Mucosa of gallbladder (tissue), 1 donor: ENCODE measurements around the gene TCFL5. TPM values are rescaled to one million over a fixed set of nuclear protein-coding genes. Genes with fewer than 3 reads are reported as not detected.

Source experiments
- DNase-seq: peaks from one replicate; pipeline ENCODE4 v3.0.0-alpha.2; 2020; ENCODE audit warnings: low spot score
- total RNA-seq: library from RNA; stranded (reverse); gene quantifications from one replicate; pipeline ENCODE4 v1.2.1, GENCODE V29; 2021
- donor health status: DM: no; HTN: no; CAD: no.

The TCFL5 gene
- total RNA-seq, 1 donor from 2014 or later, result 8.2 TPM

DNA sequence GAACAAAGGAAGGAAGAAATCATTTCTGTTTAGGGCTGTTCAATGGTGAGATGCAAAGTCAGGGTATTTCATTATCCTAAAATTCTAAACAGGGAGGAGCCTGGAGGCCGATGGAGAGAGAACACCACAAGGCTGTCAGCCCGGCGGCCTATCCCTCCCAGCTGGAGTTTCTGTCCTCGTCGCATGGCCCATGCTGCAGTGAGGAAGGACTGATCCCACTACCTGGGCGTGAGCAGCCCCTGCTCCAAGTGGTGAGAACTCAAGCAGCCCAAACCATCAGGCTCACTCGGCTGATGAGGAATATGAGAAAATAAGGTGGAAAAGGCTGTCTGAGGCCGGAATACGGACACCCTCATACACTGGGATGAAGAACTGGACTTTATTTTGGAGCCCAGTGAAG lies 33.9 kb upstream of the TCFL5 start:
- DNase-seq, result no peak

DNA sequence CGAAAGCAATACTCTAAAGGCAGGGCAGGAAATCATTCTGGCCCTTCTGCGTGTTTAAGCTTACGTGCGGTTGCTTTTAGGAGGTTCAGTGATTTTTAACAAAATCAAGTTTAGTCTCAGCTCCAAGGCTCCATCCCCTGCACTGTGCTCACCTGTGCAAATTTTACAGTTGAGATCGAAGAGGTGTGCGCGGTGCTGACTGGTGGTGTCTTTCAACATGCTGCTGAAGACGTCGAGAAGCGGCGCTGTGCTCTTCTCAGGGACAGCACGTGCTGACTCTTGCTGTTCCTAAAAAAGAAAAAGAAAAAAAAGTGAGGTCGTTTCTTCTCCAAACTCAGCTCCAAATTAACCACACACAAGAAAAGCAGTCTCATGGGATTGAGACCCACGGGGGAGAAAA lies 32.6 kb upstream of the TCFL5 start:
- DNase-seq, result no peak

- DNase-seq, result no peak
Observed at GRCh38 chr20:62893700-62894099, 32.1 kb upstream of the TCFL5 start.

GRCh38 chr20:62892348-62893304 lies 31.0 kb upstream of the TCFL5 start:
- DNase-seq, result no peak

DNA sequence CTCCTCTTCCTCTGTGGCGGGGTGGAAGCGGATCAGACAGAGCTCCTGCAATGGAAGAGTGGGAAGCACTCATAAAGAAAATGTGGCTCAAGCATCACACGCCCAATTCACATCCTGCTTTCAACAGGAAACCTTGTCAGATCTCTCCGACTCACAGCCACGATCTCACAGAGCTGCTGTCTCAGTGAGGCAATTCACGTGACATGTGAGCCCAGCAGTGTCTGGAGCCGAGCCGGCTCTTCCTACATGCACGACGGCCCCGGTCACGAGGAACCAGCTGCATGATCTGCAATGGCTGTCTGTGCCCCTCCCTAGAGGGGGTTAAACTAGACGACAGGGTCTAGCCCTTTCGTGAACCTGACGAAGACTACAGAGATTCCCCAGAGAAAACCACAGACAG lies 29.5 kb upstream of the TCFL5 start:
- DNase-seq, result no peak

DNA sequence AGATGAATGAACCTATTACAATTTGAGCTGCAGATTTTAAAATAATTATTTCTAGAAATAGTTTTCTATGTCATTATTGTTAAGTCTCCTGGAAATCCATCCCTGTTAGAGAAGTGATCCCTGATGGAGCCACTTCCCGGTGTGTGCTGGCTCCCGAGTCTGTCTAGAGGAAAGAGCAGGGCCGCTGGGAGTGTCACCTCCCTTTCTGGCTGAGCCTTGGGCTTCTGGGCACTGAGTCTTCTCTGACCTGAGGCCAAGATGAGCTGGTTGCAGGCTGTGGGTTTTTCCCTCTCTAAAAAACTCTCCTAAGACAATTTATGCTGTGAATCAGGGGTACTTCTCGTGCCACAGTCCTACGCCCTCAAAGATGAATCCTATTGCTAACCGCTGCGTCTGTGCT lies 28.8 kb upstream of the TCFL5 start:
- DNase-seq, result no peak

- DNase-seq, result no peak
Observed at GRCh38 chr20:62889871-62890270, 28.2 kb upstream of the TCFL5 start.

DNA sequence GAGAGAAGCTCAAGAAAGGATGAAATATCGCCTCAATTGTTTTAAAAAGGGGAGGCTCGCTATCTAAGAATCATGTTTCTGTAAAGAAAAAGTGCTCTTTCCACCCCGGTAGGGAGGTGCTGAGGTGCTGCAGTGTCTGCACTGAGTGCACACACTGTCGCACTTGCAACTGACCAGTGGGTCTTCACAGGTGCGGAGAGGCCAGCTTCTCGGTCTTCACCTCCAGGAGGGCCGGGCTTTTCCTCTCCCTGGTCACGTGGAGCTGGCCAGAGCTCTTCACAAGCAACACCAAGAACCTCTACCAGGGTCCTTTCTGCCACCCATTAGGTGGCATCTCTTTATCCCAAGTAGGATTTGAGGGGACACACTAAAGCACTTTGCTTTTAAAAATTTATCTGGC lies 27.8 kb upstream of the TCFL5 start:
- no peak for DNase-seq

DNA sequence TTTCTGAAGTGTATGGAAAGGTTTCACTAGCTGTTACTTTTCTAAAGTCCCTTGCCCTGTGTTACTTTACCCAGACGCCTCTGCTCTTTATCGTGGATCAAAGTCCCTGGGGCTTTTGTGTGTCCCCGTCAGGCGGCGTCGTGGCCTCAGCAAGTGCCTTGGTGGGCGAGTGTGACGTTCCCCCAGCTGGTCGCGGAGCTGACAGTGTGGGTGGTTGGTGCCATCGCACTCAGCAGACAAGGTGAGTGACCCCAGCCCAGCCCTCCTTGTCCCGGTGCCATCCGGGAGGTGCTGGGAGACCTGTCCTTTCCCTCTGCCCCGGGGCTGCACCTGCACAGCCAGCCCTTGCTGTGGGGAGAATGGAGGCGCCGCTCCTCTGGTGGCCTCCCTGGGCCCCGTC lies 27.3 kb upstream of the TCFL5 start:
- DNase-seq, result no peak

DNA sequence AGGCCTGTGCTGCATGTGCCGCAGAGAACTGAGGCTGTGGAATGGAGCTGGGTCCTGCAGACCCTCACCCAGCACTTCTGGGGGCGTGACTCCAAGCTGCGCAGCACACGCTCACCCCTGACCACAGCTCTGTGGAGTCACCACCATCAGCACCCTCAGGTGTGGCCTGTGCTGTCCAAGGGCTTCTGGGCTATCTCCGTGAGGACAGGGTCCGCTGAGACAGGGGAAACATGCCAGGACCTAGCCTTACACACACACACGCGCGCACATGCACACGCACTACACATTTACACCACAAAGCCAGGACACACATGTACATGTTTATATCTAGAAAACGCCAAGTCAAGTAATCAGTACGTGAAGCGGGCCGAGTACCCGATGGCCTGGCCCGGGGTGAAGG lies 26.8 kb upstream of the TCFL5 start:
- DNase-seq, result no peak

DNA sequence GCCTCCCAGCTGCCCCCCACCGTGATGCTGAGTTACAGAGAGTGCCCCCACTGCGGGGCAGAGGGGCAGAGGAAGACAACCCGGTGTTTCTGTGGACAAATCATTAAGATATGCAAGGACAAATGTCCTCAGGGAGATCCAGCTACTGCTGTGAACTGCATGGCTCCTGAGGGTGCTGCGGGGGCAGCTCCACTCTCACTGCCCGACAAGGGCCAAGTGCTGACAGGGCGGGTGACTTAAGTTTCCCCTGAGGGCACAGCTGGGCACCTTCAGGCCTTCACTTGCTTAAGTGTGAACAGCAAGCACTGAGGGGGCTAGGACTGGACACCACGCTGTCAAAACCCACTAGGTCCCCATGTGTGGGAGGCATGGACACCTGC lies 26.2 kb upstream of the TCFL5 start:
- DNase-seq, result no peak

GRCh38 chr20:62887152-62887859 lies 25.7 kb upstream of the TCFL5 start:
- peak; percentile 53 for DNase-seq

DNA sequence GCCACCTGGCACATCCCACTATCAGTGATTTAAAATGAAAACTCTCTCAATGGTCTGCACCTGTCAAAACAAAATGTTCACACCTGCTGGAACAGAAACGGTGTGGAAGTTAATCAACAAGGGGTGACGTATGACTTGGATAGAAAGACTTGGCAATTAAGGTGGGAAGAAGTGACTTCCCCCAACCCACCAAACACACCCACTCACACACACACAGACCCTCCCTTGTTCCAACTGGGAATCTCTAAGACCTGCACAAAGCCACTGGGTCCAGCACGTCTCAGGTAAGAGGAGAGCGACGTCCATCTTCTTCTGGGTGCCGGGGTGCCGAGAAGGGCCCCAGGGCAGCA lies 25.1 kb upstream of the TCFL5 start:
- DNase-seq, result no peak

DNA sequence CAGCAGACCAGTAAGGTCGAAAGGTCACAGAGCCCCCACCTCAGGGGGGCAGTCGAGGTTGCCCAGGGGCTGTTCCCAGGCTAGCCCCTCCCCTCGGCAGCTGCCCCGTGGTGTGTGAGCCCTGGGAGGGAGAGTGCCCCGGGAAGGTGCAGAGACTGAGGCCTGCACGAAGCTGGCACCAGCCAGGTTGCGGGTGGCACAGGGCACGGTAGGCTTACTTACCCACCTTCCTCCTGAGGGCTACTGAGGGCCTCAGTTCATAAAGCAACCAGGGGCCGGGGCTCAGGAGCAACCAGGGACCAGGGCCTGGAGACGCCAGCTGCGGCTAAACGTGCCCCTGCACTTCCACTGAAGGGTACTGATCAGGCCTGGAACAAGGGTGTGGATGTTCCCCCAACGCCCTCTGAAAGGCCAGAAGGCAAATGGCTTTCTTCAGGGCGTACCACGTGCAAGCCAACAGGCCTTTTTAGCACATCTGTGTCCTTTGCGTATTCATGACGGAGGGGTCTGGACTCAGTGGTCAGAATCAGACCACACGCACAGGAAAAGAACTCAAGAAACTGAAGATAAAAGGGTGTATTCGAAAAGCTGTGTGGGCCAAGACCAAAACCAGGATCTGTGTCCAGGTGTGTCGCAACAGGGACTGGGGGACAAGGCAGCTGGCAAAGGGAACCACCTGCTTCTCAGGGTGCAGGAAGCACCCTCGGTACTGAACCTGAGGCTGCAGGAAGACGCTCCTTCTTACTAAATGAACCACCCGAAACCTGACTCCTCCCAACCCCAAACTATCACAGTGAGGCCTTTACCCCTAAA lies 24.5 kb upstream of the TCFL5 start:
- no peak for DNase-seq

DNA sequence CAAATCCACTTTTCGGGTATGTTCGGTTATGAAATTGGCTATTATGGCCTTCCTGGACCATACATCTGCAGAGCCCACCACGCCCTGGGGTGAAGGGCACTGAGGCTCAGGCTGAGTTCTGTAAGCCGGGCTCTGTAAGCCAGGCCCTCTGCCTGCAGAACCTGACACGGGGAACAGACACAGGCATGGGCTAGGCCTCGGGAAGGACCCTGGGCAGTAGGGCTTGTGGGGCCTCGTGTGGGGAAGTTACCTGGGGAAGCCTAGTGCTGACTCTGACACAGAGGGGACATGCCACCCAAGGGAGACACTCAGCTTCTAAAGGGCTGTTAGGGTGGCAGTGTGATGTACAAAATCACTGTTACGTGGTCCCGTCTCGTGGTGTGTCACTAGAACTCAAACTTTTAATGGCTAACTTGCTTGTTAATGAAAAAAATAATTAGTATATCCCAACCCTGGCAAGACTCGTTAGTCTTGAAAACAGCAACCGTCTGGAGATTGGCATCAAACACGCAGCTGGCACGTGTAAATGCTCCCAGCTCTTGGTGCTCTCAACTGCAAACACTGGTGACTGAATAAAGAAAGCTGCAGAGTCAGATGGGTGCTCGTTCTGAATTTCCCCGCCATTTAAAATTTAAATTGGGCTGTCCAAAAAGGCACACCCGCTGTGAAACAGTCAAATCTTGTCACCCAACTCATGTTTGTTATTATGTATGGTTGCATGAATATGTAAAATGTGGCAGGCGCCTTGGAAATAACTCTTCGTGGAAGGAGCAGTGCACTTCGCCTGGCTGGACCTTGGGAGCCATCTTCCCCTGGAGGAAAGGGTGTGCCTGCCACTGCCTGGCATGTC lies 23.6 kb upstream of the TCFL5 start:
- DNase-seq, result no peak

DNA sequence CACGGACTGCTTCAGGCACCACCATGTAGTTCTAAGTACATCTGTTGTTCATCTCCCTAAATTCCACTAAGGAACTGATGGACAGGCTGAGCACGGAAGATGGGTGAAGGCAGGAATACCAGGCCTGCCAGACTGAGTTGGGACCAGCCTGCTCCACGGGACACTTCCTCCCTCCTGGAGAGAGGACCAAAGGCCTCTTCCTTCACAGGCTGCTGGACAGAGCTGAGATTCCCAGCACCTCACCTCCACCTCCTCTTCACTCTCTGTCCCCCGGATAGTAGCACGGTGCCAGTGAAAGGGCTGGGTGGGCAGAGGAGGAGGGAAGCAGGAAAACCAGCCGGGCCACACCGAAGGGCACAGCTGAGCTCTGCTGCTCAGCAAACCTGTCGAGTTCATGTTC lies 22.9 kb upstream of the TCFL5 start:
- no peak for DNase-seq

DNA sequence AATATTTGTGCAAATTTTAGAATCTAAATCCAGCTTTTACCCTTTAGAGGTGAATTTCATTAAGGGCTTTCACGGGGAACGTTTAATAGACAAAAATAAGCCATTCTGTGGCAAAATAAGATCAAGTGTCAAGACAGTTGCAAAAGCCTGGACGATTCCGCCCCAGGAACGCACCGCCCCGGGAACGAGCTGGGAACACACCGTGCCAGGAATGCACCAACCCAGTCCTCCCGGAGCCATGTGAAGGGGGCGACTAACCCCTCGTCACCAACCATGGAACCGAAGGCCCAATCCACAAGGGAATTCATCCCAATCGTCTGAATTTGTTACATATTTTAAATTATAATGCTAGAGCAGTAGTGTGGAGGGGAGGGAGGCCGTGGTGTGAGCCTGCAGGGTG lies 20.8 kb upstream of the TCFL5 start:
- no peak for DNase-seq

DNA sequence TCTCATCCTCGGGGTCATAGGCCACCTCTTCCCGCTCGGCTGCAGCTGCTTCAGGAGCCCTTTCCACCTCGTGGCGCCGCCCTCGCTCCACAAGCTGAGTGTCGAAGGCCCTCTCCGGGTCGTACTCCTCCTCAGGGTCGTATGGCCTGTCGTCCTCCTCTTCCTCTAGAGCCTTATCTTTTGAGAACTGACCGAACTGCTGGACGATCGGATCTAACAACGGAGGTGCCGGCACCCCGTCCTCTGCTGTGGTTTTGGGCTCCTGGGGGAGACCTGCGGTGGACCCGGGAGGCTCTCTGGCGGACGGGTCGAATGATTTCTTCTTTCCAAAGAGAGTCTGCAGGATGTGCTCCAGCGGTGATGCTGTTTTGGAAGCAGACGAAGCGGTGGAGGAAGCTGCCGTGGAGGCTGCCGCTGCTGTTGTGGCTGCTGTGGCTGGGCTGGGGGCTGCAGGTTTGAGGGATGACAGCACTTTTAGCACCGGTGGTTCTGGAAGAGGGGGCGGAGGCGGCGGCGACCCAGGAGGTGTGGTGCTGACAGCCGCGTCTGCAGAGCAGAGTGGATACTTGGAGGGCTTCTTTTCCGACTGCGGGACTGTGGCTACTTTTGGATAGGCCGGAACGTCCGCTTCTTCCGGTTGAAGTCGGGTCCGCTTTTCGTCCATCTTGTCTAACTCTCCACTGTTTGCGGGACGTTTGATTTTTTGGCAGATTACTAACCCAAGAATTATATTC lies 20.2 kb upstream of the TCFL5 start:
- no peak for DNase-seq

DNA sequence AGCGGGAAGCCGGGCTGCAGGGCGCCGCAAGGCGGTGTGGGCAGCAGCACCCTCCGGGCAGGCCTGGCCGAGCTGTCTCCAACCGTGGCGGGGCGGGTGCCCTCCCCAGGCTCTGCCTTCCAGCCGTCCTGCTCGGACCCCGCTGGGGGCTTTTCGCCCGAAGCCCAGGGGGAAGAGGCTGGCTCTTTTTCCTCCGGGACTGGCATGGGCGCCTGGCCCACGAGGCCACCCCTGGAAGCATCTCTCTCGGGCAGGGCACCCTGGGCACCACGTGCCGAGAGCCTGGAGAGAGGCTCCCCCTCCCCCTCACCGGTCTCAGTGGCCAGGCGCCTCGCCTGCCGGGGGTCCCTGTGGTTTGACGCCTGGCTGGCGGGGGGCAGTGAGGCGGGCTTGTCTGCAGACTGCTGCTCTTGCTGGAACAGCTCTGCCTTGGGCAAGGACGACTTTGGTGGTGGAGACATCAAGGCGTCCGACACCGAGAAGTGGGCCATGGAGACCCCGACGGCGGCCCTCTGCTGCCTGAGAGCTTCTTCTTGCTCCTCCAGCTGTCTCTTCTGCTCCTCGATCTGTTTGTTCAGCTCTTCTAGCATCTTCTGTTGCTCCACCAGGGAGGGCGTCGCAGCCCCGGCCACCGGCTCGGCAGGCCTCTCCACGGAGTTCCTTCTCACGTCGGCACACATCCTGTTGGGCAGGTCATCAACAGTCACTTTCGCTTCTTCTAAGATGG lies 19.5 kb upstream of the TCFL5 start:
- DNase-seq, result no peak
